GM18505 (cell line): ENCODE data around the gene M1AP.
A peak's percentile ranks its signal among the peaks of the same experiment; 100 is the strongest.

Source experiments
- ATAC-seq: cut with Tn5 transposase; IDR thresholded peaks from one replicate; pipeline ENCODE4 v1.9.1; 2021; ENCODE audit not compliant: unreplicated experiment
- POLR2A ChIP-seq: IDR thresholded peaks from 4 replicates; pipeline ENCODE4 v1.6.1; 2011; ENCODE audit warnings: borderline replicate concordance; ENCODE audit not compliant: insufficient read depth, insufficient read length; ENCODE audit errors: extremely low read depth

The M1AP gene

GRCh38 chr2:74535440-74535965 lies 112.6 kb downstream of the M1AP start:
- ATAC-seq = no peak

GRCh38 chr2:74534411-74534810 lies 113.7 kb downstream of the M1AP start:
- no peak for TF ChIP-seq POLR2A
- no peak for ATAC-seq

More at GRCh38 chr2:74535440-74535965, 112.6 kb downstream of the M1AP start:
- TF ChIP-seq POLR2A = no peak

- no peak for ATAC-seq
- no peak for TF ChIP-seq POLR2A
These were observed 114.7 kb downstream of the M1AP start for GRCh38 chr2:74533464-74533863.

- ATAC-seq = no peak
- TF ChIP-seq POLR2A = no peak
These were observed 115.9 kb downstream of the M1AP start for GRCh38 chr2:74532222-74532621.

DNA sequence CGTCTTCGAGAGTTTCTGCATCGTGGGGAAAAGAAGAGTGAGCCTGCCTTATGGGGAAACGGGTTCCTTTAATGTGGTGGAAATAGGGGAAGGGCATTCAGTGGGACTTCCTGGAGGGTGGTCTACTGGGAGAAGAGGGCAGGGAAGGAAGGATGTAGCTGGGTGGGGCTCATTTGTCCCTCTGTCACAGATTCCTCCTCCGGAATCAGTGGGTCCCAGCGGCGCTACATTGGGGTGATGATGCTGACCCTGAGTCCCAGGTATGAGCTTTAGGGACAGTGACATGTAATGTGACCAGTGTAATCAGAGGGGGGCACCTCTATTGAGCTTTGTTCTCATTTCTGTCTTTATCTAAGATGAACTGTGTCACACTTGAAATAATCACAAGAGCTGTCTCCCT lies 116.5 kb downstream of the M1AP start:
- ATAC-seq = no peak

DNA sequence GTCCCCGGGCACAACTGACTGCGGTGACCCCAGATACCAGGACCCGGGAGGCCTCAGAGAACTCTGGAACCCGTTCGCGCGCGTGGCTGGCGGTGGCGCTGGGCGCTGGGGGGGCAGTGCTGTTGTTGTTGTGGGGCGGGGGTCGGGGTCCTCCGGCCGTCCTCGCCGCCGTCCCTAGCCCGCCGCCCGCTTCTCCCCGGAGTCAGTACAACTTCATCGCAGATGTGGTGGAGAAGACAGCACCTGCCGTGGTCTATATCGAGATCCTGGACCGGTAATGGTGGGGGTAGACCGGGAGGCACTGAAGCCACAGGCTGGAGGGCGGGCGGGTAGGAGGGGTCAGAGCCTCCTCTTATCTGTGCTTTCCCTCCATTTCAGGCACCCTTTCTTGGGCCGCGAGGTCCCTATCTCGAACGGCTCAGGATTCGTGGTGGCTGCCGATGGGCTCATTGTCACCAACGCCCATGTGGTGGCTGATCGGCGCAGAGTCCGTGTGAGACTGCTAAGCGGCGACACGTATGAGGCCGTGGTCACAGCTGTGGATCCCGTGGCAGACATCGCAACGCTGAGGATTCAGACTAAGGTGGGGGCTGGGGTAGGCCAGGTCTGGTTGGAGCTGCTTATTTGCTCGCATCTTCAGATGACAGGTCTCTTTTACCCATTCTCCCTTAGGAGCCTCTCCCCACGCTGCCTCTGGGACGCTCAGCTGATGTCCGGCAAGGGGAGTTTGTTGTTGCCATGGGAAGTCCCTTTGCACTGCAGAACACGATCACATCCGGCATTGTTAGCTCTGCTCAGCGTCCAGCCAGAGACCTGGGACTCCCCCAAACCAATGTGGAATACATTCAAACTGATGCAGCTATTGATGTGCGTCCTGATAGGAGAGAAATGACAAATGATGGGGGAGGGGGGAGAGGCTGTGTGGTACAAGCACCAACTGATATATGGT lies 117.6 kb downstream of the M1AP start:
- peak; percentile 72 for TF ChIP-seq POLR2A
- no peak for ATAC-seq

More for the DNA sequence above, 116.5 kb downstream of the M1AP start:
- peak; percentile 34 for TF ChIP-seq POLR2A

DNA sequence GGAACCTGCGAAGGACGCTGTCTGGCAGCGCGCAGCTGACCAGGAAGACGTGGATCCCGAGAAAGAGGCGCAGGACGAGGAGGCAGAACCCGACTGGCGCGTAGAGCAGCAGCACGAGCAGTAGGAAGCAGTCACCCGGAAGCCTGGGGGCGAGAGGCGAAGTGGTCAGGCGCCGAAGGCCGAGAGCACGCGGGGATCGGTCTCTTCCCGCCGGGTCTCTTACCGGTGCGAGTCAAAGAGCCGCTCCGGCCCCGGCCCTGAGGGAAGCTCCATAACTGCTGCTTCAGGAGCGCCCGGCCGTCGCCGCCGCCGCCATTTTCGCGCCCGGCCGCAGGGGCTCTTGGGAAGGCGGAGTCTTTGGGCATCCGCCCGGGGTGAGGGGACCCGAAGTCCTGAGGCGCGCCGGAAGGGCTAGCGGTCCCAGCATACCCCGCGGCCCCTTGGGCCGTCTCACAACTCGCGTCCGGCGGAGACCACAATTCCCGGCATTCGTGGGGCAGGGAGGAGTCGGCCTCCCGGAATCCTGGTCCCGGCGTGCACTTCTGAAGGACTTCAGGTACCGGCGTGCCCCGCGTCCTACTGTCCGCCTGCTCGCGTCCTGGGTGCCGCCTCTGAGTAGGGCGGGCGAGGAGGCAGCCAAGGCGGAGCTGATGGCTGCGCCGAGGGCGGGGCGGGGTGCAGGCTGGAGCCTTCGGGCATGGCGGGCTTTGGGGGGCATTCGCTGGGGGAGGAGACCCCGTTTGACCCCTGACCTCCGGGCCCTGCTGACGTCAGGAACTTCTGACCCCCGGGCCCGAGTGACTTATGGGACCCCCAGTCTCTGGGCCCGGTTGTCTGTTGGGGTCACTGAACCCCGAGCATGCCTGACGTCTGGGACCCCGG lies 118.5 kb downstream of the M1AP start, which contains the start of the genes AUP1 and HTRA2:
TSS of gene AUP1 (minus strand) at position 350 of the 882 bp plus-strand sequence. CDS start at position 273, 77 bp downstream.
TSS of gene HTRA2 (plus strand) at position 577 of the 882 bp plus-strand sequence. CDS start at position 651, 74 bp downstream.
- peak; percentile 77 for ATAC-seq
- TF ChIP-seq POLR2A = peak; percentile 93

DNA sequence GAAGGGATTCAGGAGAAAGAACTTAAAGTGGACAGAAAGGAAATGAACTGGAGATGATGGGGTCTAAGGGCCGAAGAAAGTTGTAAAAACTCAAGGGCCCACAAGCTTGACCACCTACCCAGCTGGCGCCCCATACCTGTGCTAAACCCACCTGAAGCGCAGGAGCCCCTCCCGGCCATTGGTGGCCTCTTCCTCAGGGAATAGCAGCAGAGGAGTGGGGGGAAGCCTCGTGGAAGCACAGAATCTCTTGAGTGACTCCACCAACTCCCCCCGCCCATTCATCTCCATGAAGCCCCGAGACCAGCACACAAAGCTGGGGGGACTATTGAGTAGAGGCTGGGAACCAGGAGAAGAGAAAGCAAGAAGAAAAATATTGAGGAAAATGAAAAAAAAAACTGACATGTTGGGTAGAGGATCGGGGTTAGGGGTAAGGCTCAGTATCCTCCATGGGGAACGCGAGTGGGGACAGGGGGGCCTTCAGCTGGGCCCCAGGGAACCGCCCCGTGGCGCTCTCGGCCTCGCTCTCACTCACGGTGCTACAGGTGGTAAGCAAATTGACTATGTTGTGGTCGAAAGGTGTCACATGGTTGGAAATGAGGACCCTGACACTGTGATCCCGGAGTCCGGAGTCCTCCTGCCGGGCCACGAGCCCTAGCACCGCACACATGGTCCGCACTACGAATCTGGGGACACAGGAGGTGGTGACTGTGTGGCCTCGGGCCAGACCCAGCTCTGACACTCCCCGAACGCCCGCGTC lies 119.4 kb downstream of the M1AP start:
- ATAC-seq = peak; percentile 14
- no peak for TF ChIP-seq POLR2A

DNA sequence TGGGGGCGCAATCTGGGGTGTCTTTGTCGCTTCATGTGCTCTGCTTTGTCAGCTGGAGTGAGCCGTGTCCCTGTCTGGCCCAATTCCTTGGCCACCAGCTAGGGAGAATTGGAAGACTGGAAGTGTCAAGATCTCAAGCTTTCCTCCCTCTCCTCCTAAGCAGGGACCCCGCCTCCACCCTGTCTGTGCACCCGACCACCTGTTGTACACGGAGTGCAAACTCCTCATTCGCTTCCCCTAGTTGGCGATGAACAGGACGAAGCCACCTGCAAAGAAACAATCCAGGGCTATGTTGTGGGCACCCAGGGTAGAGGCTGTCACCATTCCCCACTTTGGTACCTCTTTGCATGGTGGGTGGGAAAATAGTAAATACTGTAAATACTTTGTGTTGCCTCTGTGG lies 120.4 kb downstream of the M1AP start:
- TF ChIP-seq POLR2A = no peak
- ATAC-seq = no peak

GRCh38 chr2:74526649-74527230 lies 121.4 kb downstream of the M1AP start:
- no peak for TF ChIP-seq POLR2A
- ATAC-seq = no peak

DNA sequence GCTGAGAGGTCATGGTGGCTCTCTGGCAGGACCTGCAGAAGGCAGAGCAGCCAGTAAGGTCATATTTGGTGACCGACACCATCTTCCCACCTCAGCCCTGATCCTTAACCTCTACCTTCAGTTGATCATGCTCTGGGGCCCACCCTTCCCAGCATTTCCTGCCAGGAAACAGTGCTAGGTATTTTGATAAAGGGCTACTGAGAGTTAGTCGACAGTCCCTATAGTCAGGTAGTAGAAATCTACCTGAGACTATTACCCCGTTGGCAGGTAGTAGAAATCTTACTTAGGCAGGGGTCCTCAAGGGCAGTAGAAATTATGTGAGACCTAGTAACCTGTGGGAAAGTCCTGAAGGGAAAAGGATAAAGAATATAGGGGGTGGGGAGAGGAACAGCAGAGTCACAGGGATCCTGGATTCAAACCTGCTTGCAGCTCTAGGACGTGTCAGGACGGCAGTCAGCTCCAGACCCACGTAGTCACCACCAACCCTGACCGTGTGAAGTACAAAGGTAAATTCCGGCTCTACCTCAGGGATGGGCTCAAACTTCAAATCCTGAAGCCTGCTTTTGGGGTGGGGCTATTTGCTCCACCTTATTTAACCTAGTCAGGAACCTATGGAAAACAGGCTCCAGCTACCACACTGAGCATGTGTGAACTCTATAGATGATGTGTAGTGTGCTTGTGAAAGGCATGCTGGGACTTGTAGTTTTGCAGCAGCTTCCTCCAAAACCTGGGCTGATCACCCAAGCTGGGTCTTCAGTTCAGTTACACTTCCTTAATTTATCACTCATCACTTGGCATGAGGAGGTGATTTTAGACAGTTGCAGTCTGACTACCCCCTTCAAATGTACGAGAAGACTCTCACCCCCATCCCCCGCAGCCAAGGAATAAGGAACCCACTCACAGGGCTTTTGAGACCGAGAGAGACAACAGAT lies 122.1 kb downstream of the M1AP start, which contains the start of gene DQX1:
TSS of gene DQX1 (minus strand) at position 515 of the 932 bp plus-strand sequence. CDS start at position 13, 502 bp downstream.
- ATAC-seq = no peak
- TF ChIP-seq POLR2A = no peak
